ENCODE data around the gene CRYGS.
"Not testable (repeated sequence)": the region's sequence is repeated elsewhere in the genome, so short reads cannot be mapped to it uniquely, and the experiment has no call there.

Gene CRYGS

DNA sequence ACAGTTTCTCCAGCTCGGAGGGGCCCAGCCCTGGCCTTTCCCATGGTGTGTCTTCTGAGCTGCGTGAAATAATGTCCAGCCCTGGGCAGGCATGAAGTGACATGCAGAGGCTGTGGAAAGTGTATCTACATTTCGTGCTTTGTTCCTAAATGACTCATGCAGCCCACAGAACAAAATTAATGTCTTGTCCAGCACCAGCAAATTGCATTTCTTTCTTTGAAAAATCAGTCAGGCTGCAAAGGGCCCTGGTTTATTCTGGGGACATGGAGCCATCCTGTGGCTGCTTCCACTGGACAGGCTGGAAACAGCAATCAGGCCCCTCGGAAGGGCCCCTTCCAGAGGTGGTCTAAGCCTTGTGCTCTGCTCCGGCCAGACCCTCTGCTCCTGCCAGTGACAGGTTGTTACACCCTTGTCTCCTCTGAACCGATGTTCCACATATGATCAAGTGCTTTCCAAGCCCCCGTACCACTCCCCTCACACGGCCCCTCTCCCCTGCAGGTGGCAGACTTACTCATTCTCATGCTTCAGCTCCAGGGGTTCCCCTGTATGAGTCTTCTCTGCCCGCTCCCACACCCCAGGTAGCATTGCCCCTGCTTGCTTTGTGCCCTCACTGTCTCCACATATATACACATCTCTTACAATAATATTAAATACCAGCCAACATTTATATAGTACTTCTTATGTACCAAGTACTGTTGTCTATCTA lies 33.7 kb downstream of the CRYGS start:
- H3K27ac ChIP-seq: no peak overlapping the region
- TF ChIP-seq, protein P1, sequence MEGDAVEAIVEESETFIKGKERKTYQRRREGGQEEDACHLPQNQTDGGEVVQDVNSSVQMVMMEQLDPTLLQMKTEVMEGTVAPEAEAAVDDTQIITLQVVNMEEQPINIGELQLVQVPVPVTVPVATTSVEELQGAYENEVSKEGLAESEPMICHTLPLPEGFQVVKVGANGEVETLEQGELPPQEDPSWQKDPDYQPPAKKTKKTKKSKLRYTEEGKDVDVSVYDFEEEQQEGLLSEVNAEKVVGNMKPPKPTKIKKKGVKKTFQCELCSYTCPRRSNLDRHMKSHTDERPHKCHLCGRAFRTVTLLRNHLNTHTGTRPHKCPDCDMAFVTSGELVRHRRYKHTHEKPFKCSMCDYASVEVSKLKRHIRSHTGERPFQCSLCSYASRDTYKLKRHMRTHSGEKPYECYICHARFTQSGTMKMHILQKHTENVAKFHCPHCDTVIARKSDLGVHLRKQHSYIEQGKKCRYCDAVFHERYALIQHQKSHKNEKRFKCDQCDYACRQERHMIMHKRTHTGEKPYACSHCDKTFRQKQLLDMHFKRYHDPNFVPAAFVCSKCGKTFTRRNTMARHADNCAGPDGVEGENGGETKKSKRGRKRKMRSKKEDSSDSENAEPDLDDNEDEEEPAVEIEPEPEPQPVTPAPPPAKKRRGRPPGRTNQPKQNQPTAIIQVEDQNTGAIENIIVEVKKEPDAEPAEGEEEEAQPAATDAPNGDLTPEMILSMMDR (IDR thresholded peaks at IDR 0.05): no peak
- TF ChIP-seq ZFX (IDR thresholded peaks at IDR 0.05; ENCODE audit: borderline replicate concordance): no peak

DNA sequence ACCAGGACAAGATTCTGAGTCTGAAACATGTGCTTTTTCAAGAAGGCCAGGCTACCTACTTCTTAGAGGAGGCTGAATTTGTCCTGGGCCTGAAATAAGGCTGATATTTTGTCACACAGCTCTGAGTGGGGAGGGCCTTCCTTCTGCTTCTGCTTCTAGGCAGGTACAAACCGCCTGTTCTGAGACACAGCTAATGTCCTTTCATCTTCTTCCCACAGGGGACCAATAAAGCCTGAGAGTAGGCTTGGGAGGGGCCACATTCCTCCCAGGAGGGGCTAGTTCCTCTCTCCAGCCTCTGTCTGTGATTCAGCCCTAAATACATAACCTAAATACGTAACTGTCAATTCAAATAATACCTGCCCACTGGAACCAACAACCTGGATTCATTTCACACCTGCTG lies 34.8 kb downstream of the CRYGS start:
- no peak overlapping the region for H3K27ac ChIP-seq
- no peak for TF ChIP-seq ZFX (IDR thresholded peaks at IDR 0.05; ENCODE audit: borderline replicate concordance)
- TF ChIP-seq, protein P1 (IDR thresholded peaks at IDR 0.05): no peak

DNA sequence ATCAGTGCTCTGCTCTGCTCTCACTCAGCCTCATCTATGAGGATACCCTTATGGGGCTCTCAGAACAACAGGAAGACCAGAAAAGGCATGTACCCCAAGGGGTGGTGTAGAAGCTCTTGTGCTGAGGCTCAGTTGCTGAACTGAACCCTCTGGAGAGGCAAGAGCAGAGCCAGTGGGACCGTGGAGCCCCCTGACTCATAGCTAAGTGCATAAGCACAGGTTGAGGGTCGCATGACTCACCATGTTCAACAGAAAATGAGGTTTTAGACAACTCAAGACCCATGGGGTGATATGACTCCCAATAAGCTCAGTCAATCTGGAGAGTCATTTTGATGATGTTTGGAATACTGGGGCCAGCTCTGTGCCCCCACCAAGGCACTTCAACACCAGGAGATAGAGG lies 37.3 kb downstream of the CRYGS start:
- TF ChIP-seq ZFX (IDR thresholded peaks at IDR 0.05; ENCODE audit: borderline replicate concordance): no peak
- TF ChIP-seq, protein P1 (IDR thresholded peaks at IDR 0.05): no peak
- no peak overlapping the region for H3K27ac ChIP-seq

DNA sequence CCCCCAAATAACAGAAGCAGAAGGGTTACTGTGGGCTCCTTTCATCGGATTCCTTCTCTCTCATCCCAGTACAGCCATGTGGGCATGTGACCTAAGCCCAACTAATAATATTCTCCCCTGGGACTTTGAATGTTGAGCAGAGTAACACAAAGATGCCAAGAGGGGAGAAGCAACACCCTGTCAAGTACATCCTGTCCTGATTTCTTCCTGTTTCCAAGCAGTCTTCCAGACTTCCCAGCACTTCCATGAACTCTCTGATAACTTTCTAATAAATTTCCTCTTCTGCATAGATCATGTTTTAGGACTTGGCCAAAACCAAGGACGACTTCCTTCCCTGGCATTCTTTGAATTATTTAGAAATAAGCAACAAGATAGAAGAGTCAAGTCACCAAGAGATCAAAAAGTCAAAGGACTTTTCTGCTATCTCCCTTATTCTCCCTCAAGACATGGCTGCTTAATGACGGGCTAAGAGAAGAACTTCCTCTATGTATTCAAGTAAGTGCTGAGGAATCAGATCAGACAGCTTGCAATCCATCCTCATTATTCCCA lies 37.9 kb downstream of the CRYGS start:
- no peak overlapping the region for H3K27ac ChIP-seq
- TF ChIP-seq, protein P1 (IDR thresholded peaks at IDR 0.05): no peak
- no peak for TF ChIP-seq ZFX (IDR thresholded peaks at IDR 0.05; ENCODE audit: borderline replicate concordance)

DNA sequence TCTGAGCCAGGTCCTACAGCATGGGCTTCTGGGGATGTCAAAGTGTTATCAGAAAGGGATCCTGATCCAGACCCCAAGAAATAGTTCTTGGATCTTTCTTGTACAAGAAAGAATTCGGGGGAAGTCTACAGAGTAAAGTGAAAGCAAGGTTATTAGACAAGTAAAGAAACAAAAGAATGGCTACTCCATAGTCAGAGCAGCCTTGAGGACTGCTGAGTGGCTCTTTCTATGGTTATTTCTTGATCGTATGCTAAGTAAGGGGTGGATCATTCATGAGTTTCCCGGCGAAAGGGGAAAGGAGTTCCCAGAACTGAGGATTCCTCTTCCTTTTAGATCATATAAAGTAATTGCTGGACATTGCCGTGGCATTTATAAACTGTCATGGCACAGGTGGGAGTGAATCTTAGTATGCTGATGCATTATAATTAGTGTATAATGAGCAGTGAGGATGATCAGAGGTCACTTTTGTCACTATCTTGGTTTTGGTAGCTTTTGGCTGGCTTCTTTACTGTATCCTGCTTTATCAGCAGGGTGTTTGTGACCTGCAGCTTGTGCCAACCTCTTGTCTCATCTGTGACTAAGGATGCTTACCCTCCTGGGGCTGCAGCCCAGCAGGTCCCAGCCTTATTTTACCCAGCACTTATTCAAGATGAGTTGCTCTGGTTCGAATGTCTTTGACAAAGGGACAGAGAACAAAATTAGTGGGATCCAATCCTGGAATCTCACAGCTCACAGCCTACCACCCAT lies 41.0 kb downstream of the CRYGS start:
- no peak overlapping the region for H3K27ac ChIP-seq
- TF ChIP-seq, protein P1 (IDR thresholded peaks at IDR 0.05): no peak
- no peak for TF ChIP-seq ZFX (IDR thresholded peaks at IDR 0.05; ENCODE audit: borderline replicate concordance)

DNA sequence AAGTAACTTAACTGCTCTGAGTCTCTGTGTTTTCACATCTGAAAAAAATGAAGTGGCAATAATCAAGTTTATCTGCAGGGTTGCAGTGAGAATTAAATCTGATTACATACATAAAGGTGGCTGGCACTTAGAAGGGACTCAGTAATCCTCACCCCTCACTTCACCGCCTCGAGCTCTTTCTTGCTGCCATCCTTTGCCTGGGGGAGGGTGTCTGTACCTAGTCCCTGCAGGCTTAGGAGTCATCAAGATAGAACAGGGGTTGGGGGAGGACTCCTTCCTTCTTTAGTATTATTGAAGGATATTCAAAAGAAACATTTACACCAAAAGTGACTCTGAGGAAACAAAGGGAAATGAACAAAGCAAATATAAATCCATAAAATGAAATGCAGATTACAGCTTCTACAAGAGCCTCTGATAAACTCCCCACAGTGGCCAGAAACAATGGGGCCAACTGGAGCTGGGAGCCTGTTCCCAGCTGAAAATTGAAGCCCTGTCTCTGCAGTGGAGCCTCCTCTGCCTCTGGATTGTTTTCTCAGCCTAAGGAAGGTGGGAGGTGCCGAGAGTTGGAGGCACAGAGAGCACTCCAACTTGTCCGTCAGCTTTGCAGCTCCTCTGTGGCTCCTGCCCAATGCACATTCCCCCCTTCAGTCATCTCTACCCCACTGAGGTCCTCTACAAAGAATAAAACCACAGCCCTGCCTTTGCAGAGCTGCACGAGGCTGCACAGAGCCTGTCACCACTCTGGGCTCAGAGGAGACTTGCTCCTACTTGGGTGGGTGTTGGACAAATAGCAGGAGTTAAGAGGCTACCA lies 41.8 kb downstream of the CRYGS start:
- TF ChIP-seq, protein P1 (IDR thresholded peaks at IDR 0.05): no peak
- TF ChIP-seq ZFX (IDR thresholded peaks at IDR 0.05; ENCODE audit: borderline replicate concordance): no peak
- H3K27ac ChIP-seq: no peak overlapping the region

DNA sequence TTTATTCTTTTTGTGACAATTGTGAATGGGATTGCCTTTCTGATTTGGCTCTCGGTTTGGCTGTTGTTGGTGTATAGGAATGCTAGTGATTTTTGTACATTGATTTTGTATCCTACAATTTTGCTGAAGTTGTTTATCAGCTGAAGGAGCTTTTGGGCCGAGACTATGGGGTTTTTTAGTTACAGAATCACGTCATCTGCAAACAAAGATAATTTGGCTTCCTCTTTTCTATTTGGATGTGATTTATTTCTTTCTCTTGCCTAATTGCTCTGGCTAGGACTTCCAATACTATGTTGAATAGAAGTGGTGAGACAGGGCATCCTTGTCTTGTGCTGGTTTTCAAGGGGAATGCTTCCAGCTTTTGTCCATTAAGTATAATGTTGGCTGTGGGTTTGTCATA lies 44.2 kb downstream of the CRYGS start:
- H3K27ac ChIP-seq: not testable (repeated sequence)

DNA sequence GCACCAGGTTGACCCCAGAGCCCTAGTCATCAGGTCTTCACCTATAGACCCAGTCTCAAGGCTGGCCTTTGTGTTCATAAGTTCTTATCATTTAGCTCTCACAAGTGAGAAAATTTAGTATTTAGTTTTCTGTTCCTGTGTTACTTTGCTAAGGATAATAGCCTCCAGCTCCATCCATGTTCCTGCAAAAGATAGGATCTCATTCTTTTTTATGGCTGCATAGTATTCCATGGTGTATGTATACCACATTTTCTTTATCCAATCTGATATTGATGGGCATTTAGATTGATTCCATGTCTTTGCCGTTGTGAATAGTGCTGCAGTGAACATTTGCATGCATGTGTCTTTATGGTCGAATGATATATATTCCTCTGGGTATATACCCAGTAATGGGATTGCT lies 46.2 kb downstream of the CRYGS start:
- H3K27ac ChIP-seq: not testable (repeated sequence)
